Esophagus muscularis mucosa (tissue), 4 donors: ENCODE measurements around the gene PRKAR1A. TPM values are rescaled to one million over a fixed set of nuclear protein-coding genes. Genes with fewer than 3 reads are reported as not detected.
"Not testable (repeated sequence)": the region's sequence is repeated elsewhere in the genome, so short reads cannot be mapped to it uniquely, and the experiment has no call there.

ENCODE experiments used
- DNase-seq: peaks from one replicate; pipeline ENCODE4 v3.0.0-alpha.2; 2017; ENCODE audit errors: extremely low spot score
- H3K27ac ChIP-seq, 4 donors: fragments of 200-600 bp; sonication (generic); replicated peaks in 1 of 4; 1 replicate in 3 of 4; 2 replicates in 1 of 4; pipeline ENCODE4 v1.5.1; 2016 to 2019; ENCODE audit warnings: mild to moderate bottlenecking in 1 of 4
- H3K27me3 ChIP-seq, 4 donors: fragments of 200-600 bp; sonication (generic); one replicate each; pipeline versions ENCODE4 v1.5.1 to v1.6.0; 2016 to 2019
- H3K36me3 ChIP-seq, 4 donors: fragments of 200-600 bp; sonication (generic); one replicate each; pipeline ENCODE4 v1.5.1; 2016 to 2019
- H3K4me1 ChIP-seq, 4 donors: fragments of 200-600 bp; sonication (generic); one replicate each; pipeline ENCODE4 v1.5.1; 2016 to 2019
- H3K4me3 ChIP-seq, 4 donors: fragments of 200-600 bp; sonication (generic); 1 replicate in 2 of 4; 2 replicates in 2 of 4; pipeline ENCODE4 v1.5.1; 2016 to 2019; ENCODE audit warnings: mild to moderate bottlenecking in 4 of 4, moderate library complexity in 1 of 4
- H3K9me3 ChIP-seq, 4 donors: fragments of 200-600 bp; sonication (generic); 1 replicate in 3 of 4; 2 replicates in 1 of 4; pipeline ENCODE4 v1.5.1; 2016 to 2019
- CTCF ChIP-seq, 3 experiments: fragments of 200-600 bp in 2 of 3; fragments of 450-650 bp in 1 of 3; sonication (generic) in 2 of 3; IDR thresholded peaks; one replicate each; pipeline ENCODE4 v1.5.1; 2017 to 2019; ENCODE audit warnings: antibody characterized with exemption in 3 of 3, mild to moderate bottlenecking in 2 of 3, moderate library complexity in 1 of 3
- EP300 ChIP-seq: sonication (generic); formaldehyde crosslinking; IDR thresholded peaks from one replicate; pipeline ENCODE4 v1.6.1; 2017; ENCODE audit warnings: antibody characterized with exemption
- POLR2A ChIP-seq: fragments of 450-650 bp; IDR thresholded peaks from one replicate; pipeline ENCODE4 v1.6.1; 2017; ENCODE audit warnings: antibody characterized with exemption, moderate library complexity, mild to moderate bottlenecking, low read depth
- POLR2AphosphoS5 ChIP-seq, 2 donors: sonication (generic); formaldehyde crosslinking; IDR thresholded peaks; one replicate each; pipeline ENCODE4 v1.6.1; 2017; ENCODE audit warnings: antibody characterized with exemption in 2 of 2
- WGBS: methylation state at CpG from one replicate; pipeline ENCODE4 v1.1.5; 2018; 5-methylcytosine and 5-hydroxymethylcytosine counted together
- intact Hi-C: fragments of 100-400 bp; cut with DNase I; formaldehyde crosslinking; loops from one replicate; pipeline ENCODE4 v1.15.1; 2023
- total RNA-seq, 4 donors: library from RNA; depleted of rRNA; stranded (reverse); fragments of >200 nt; gene quantifications; one replicate each; pipeline versions ENCODE4 v1.1.0 to v1.2.1, GENCODE V29; 2016

The PRKAR1A gene
- total RNA-seq, 4 donors from 2014 or later: 179 to 311 (median 219) TPM

GRCh38 chr17:68491381-68492231 is 20.6 kb upstream of the PRKAR1A start:
- Histone ChIP-seq H3K27me3 (no peaks in the 10 kb centered on the region), H3K27ac (peak overlapping the region in 3 of 4 donors; percentile 21 to 38 (median 38)), H3K9me3 (no peaks in the 10 kb centered on the region), H3K36me3 (no peaks in the 10 kb centered on the region), H3K4me1 (peaks cover 24 to 29% (median 25%) of the 10 kb centered on the region in 4 donors), H3K4me3 (no peak overlapping the region)
- DNase-seq: no peak
- 71% methylated on average over 12 of the region's 12 CpGs for WGBS
- intact Hi-C loops: no loop called here
- no peak for TF ChIP-seq CTCF (IDR thresholded peaks at IDR 0.05)
- no peak for TF ChIP-seq POLR2A
- TF ChIP-seq EP300: no peak
- no peak for TF ChIP-seq POLR2AphosphoS5 (IDR thresholded peaks at IDR 0.05)

GRCh38 chr17:68492394-68493054 is 19.7 kb upstream of the PRKAR1A start:
- H3K4me3 ChIP-seq, DNase-seq, H3K27me3 ChIP-seq, H3K9me3 ChIP-seq, intact Hi-C loops, H3K36me3 ChIP-seq: not testable (repeated sequence)
- Histone ChIP-seq H3K4me1 (peaks cover 24 to 29% (median 25%) of the 10 kb centered on the region in 4 donors), H3K27ac (peak overlapping the region in 3 of 4 donors; percentile 21 to 38 (median 38))
- WGBS: 93% methylated on average over 8 of the region's 8 CpGs

GRCh38 chr17:68495081-68495480 is 17.1 kb upstream of the PRKAR1A start:
- DNase-seq: no peak
- H3K27ac ChIP-seq: peak overlapping the region in 1 of 4 donors; percentile 13
- H3K4me3 ChIP-seq: no peak overlapping the region
- H3K27me3 ChIP-seq: no peaks in the 10 kb centered on the region
- peaks cover 24 to 36% (median 25%) of the 10 kb centered on the region in 4 donors for H3K4me1 ChIP-seq
- H3K9me3 ChIP-seq: no peaks in the 10 kb centered on the region
- 89% methylated on average over 4 of the region's 4 CpGs for WGBS
- TF ChIP-seq CTCF (IDR thresholded peaks at IDR 0.05): no peak
- TF ChIP-seq POLR2AphosphoS5 (IDR thresholded peaks at IDR 0.05): no peak
- TF ChIP-seq EP300: no peak
- no peak for TF ChIP-seq POLR2A
- H3K36me3 ChIP-seq: no peaks in the 10 kb centered on the region
- intact Hi-C loops: no loop called here

GRCh38 chr17:68497885-68498319 is 14.3 kb upstream of the PRKAR1A start:
- no peaks in the 10 kb centered on the region for H3K9me3 ChIP-seq
- H3K4me3 ChIP-seq: no peak overlapping the region
- peaks cover 8 to 16% (median 9%) of the 10 kb centered on the region in 4 donors for H3K4me1 ChIP-seq
- peak overlapping the region in 2 of 4 donors; percentile 26 to 49 for H3K27ac ChIP-seq
- DNase-seq: no peak
- H3K27me3 ChIP-seq: peaks cover 0 to 11% (median 0%) of the 10 kb centered on the region in 4 donors
- no peak for TF ChIP-seq CTCF (IDR thresholded peaks at IDR 0.05)
- TF ChIP-seq POLR2AphosphoS5 (IDR thresholded peaks at IDR 0.05): no peak
- TF ChIP-seq POLR2A: no peak
- TF ChIP-seq EP300: no peak
- WGBS: 19% methylated on average over 3 of the region's 3 CpGs
- intact Hi-C loops: no loop called here
- H3K36me3 ChIP-seq: no peaks in the 10 kb centered on the region
